GF-D8 (cell line): ENCODE results near the gene DAND5.
"Not testable (repeated sequence)": the region's sequence is repeated elsewhere in the genome, so short reads cannot be mapped to it uniquely, and the experiment has no call there.

Experiments used
- DNase-seq: peaks from one replicate; lab custom pipeline; 2025; lab: John Stamatoyannopoulos, UW

The DAND5 gene

GRCh38 chr19:12967907-12968306 is 1.5 kb upstream of the DAND5 start:
- DNase-seq, result no peak

GRCh38 chr19:12970070-12970820 is 869 bp downstream of the DAND5 start:
- DNase-seq, result no peak

- DNase-seq, result no peak
Measured at GRCh38 chr19:12973236-12973635, 3.9 kb downstream of the DAND5 start.

- DNase-seq, result no peak
Measured at GRCh38 chr19:12974301-12975220, 5.2 kb downstream of the DAND5 start.

GRCh38 chr19:12975221-12975741 is 5.9 kb downstream of the DAND5 start:
- DNase-seq, result no peak

- not testable (repeated sequence) for DNase-seq
Measured at GRCh38 chr19:12976109-12976508, 6.7 kb downstream of the DAND5 start.

- DNase-seq, result no peak
Measured at GRCh38 chr19:12979974-12980373, 10.6 kb downstream of the DAND5 start.

- no peak for DNase-seq
Measured at GRCh38 chr19:12982648-12983047, 13.3 kb downstream of the DAND5 start.

- DNase-seq, result no peak
Measured at GRCh38 chr19:12983091-12983490, 13.7 kb downstream of the DAND5 start.

GRCh38 chr19:12983542-12984142 is 14.3 kb downstream of the DAND5 start:
- DNase-seq, result no peak

- DNase-seq, result no peak
Measured at GRCh38 chr19:12984143-12984627, 14.8 kb downstream of the DAND5 start.

GRCh38 chr19:12984683-12985048 is 15.3 kb downstream of the DAND5 start:
- no peak for DNase-seq

GRCh38 chr19:12985049-12985776 is 15.8 kb downstream of the DAND5 start:
- peak; percentile 39 for DNase-seq

- DNase-seq, result no peak
Measured at GRCh38 chr19:12986726-12987125, 17.4 kb downstream of the DAND5 start.

- no peak for DNase-seq
Measured at GRCh38 chr19:12987190-12987589, 17.8 kb downstream of the DAND5 start.

GRCh38 chr19:12987781-12988180 is 18.4 kb downstream of the DAND5 start:
- DNase-seq, result no peak

GRCh38 chr19:12990431-12990830 is 21.1 kb downstream of the DAND5 start:
- DNase-seq, result no peak

GRCh38 chr19:12990853-12991252 is 21.5 kb downstream of the DAND5 start:
- no peak for DNase-seq

- DNase-seq, result no peak
Measured at GRCh38 chr19:12991296-12991695, 21.9 kb downstream of the DAND5 start.

GRCh38 chr19:12992729-12993128 is 23.4 kb downstream of the DAND5 start:
- DNase-seq, result no peak

GRCh38 chr19:12993562-12993961 is 24.2 kb downstream of the DAND5 start:
- no peak for DNase-seq
